ENCODE data around the gene ACTL10.

ACTL10 gene

GRCh38 chr20:33655164-33655563 lies 11.6 kb upstream of the ACTL10 start:
- no peaks in the 10 kb centered on the region for H3K9me3 ChIP-seq (ENCODE audit: control insufficient read depth, insufficient read depth, low read depth, low read length)
- no peak for TF ChIP-seq ZNF280D (tag by site-specific recombination; IDR thresholded peaks at IDR 0.05)
- no peak for TF ChIP-seq ZNF529 (tag by site-specific recombination; IDR thresholded peaks at IDR 0.05; ENCODE audit: insufficient replicate concordance)
- no peak for TF ChIP-seq KLF9 (tag by site-specific recombination; IDR thresholded peaks at IDR 0.05; ENCODE audit: low read depth)
- no peak for TF ChIP-seq ZNF449 (tag by site-specific recombination; IDR thresholded peaks at IDR 0.05)
- TF ChIP-seq ZNF558 (tag by site-specific recombination; IDR thresholded peaks at IDR 0.05) = no peak
- no peak for TF ChIP-seq ZNF433 (tag by site-specific recombination; IDR thresholded peaks at IDR 0.05; ENCODE audit: low read depth)
- TF ChIP-seq GLIS2 (tag by site-specific recombination; IDR thresholded peaks at IDR 0.05) = no peak
- no peak for TF ChIP-seq ZNF146 (tag by site-specific recombination; IDR thresholded peaks at IDR 0.05)
- TF ChIP-seq TRIM28 (IDR thresholded peaks at IDR 0.05; ENCODE audit: borderline replicate concordance, low read length) = no peak
- H3K4me3 ChIP-seq (ENCODE audit: low read depth, low read length) = no peak overlapping the region
- peaks cover 0 to 38% of the 10 kb centered on the region in 2 experiments; a peak in 1 of 3 replicates for H3K36me3 ChIP-seq (ENCODE audit: control insufficient read depth in 2 of 2, insufficient read depth in 1 of 2, low read length in 2 of 2)
- CTCF ChIA-PET = interaction anchor here (0.7 to 2.6 kb wide), 4 partner anchors 11 to 202 kb away, joined by 3 to 7 read pairs (median 3); partner anchors contain the start of gene ACTL10
- H3K27ac ChIP-seq (ENCODE audit: extremely low read depth, low read depth, low read length) = no peak overlapping the region
- POLR2A ChIA-PET = interaction anchor here (1.5 to 3.5 kb wide), 2 partner anchors 9 to 11 kb away, joined by 5 to 23 read pairs; partner anchors contain the start of gene ACTL10
- no peaks in the 10 kb centered on the region for H3K4me1 ChIP-seq (ENCODE audit: control insufficient read depth, insufficient read depth, low read length)

- POLR2A ChIA-PET = interaction anchor here (0.6 to 1.5 kb wide), 2 partner anchors 10 to 213 kb away, joined by 3 to 5 read pairs; partner anchors contain the start of genes ACTL10 and SNTA1
- no peaks in the 10 kb centered on the region for H3K4me1 ChIP-seq (ENCODE audit: control insufficient read depth, insufficient read depth, low read length)
- TF ChIP-seq ZNF623 (tag by site-specific recombination; IDR thresholded peaks at IDR 0.05) = no peak
- no peak for TF ChIP-seq ZNF645 (tag by site-specific recombination; IDR thresholded peaks at IDR 0.05)
- no peak for TF ChIP-seq ZFP69B (tag by site-specific recombination; IDR thresholded peaks at IDR 0.05)
- no peak for TF ChIP-seq ZNF311 (tag by site-specific recombination; IDR thresholded peaks at IDR 0.05; ENCODE audit: borderline replicate concordance)
- no peak for TF ChIP-seq ZNF211 (tag by site-specific recombination; IDR thresholded peaks at IDR 0.05; ENCODE audit: low read depth)
- TF ChIP-seq ZNF658 (tag by site-specific recombination; IDR thresholded peaks at IDR 0.05) = no peak
- no peak for TF ChIP-seq ZNF121 (tag by site-specific recombination; IDR thresholded peaks at IDR 0.05)
- no peak for TF ChIP-seq YY1 (tag by site-specific recombination; IDR thresholded peaks at IDR 0.05)
- no peak for TF ChIP-seq SCRT1 (tag by site-specific recombination; IDR thresholded peaks at IDR 0.05; ENCODE audit: borderline replicate concordance)
- no peak for TF ChIP-seq ZNF776 (tag by site-specific recombination; IDR thresholded peaks at IDR 0.05; ENCODE audit: borderline replicate concordance)
- TF ChIP-seq ZNF549 (tag by site-specific recombination; IDR thresholded peaks at IDR 0.05) = no peak
- TF ChIP-seq ZNF558 (tag by site-specific recombination; IDR thresholded peaks at IDR 0.05) = no peak
- TF ChIP-seq SALL2 (tag by site-specific recombination; IDR thresholded peaks at IDR 0.05; ENCODE audit: borderline replicate concordance) = no peak
- no peak for TF ChIP-seq ZNF488 (tag by site-specific recombination; IDR thresholded peaks at IDR 0.05)
- no peak overlapping the region for H3K4me3 ChIP-seq (ENCODE audit: low read depth, low read length)
- no peaks in the 10 kb centered on the region for H3K9me3 ChIP-seq (ENCODE audit: control insufficient read depth, insufficient read depth, low read depth, low read length)
- no peak overlapping the region for H3K27ac ChIP-seq (ENCODE audit: extremely low read depth, low read depth, low read length)
- peaks cover 0 to 47% of the 10 kb centered on the region in 2 experiments; a peak in 1 of 3 replicates for H3K36me3 ChIP-seq (ENCODE audit: control insufficient read depth in 2 of 2, insufficient read depth in 1 of 2, low read length in 2 of 2)
- CTCF ChIA-PET = interaction anchor here (1.2 to 2.6 kb wide), 2 partner anchors 10 to 199 kb away, joined by 3 to 7 read pairs; partner anchors contain the start of gene ACTL10
Observed at GRCh38 chr20:33656010-33656782, 10.5 kb upstream of the ACTL10 start.
